ENCODE data around the gene RCAN2. TPM values are rescaled to one million over a fixed set of nuclear protein-coding genes. Genes with fewer than 3 reads are reported as not detected.

RCAN2 gene
- total RNA-seq, 6 experiments from 2014 or later, result 0.06 to 1.00 (median 0.31) TPM; not detected in 2

- H3K36me3 Mint-ChIP-seq (ENCODE audit: low read depth), result no peaks in the 10 kb centered on the region
- no peak overlapping the region for H3K27ac Mint-ChIP-seq
- no peak overlapping the region for H3K4me3 Mint-ChIP-seq
- H3K4me1 Mint-ChIP-seq (ENCODE audit: low read depth), result no peaks in the 10 kb centered on the region
- no peak for DNase-seq
- H3K27me3 Mint-ChIP-seq (ENCODE audit: insufficient read depth), result peaks cover 2% of the 10 kb centered on the region; the same call in 1 of the 2 replicates
- H3K9me3 Mint-ChIP-seq, result no peaks in the 10 kb centered on the region; the same call in 1 of the 2 replicates
- TF ChIP-seq CTCF (IDR thresholded peaks at IDR 0.05), result no peak
These were observed 20.1 kb upstream of the RCAN2 start for GRCh38 chr6:46511320-46511719.

GRCh38 chr6:46510651-46511050, 19.4 kb upstream of the RCAN2 start:
- TF ChIP-seq CTCF (IDR thresholded peaks at IDR 0.05), result no peak
- Mint-ChIP-seq H3K36me3 (ENCODE audit: low read depth) (no peaks in the 10 kb centered on the region), H3K27ac (no peak overlapping the region), H3K27me3 (ENCODE audit: insufficient read depth) (peaks cover 2% of the 10 kb centered on the region; the same call in 1 of the 2 replicates), H3K4me1 (ENCODE audit: low read depth) (no peaks in the 10 kb centered on the region), H3K9me3 (no peaks in the 10 kb centered on the region; the same call in 1 of the 2 replicates), H3K4me3 (no peak overlapping the region)
- DNase-seq, result no peak

DNA sequence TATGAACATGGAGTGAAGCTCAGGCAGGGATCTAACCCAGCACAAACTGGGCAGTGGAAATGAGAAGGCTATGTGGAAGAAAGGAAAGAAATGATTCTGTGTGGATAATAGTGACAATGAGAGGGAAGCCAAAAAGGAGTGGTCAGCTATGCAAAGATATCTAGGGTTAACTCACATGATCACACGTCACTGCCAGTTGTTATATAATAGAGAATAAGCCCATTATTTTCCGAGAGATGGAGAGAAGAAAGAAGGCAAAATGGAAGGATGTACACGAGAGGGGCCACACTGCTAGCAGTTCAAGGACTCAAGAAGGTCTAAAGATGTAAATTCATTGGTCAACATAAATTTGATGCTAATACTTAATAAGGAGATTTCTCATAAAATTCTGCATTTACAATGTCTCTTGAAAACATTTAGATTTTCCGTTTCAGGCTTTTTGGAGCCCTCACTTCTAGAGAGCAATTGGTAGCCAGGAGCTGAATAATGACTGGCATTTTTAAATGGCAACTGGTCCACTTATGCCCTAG, 18.8 kb upstream of the RCAN2 start:
- no peak for TF ChIP-seq CTCF (IDR thresholded peaks at IDR 0.05)
- Mint-ChIP-seq H3K27me3 (ENCODE audit: insufficient read depth) (peaks cover 2% of the 10 kb centered on the region; the same call in 1 of the 2 replicates), H3K27ac (no peak overlapping the region)

DNA sequence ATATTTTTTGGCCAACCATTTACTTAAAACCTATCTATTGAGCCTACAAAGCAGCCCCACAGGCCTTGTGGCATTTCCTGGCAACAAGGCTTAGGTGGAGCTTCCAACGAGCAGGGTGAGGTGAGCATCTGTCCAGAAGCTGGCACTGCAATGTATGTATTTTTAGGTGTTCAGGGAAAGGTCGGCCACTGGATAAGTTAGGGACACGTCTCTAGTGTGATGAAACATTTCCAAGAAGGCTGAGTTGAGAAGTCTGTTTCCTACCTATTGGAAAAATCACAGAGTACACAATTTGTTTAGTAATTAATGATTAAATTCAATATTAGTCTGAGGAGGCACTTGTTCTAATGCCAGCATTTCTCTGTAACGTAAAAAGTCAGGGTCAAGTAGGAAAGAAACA, 17.8 kb upstream of the RCAN2 start:
- Mint-ChIP-seq H3K4me3 (no peak overlapping the region), H3K36me3 (ENCODE audit: low read depth) (no peaks in the 10 kb centered on the region), H3K4me1 (ENCODE audit: low read depth) (no peaks in the 10 kb centered on the region), H3K27ac (no peak overlapping the region), H3K9me3 (no peaks in the 10 kb centered on the region; the same call in 1 of the 2 replicates), H3K27me3 (ENCODE audit: insufficient read depth) (peaks cover 2% of the 10 kb centered on the region; the same call in 1 of the 2 replicates)
- TF ChIP-seq CTCF (IDR thresholded peaks at IDR 0.05), result no peak
- DNase-seq, result no peak

More for the DNA sequence above, 18.8 kb upstream of the RCAN2 start:
- H3K4me1 Mint-ChIP-seq (ENCODE audit: low read depth), result no peaks in the 10 kb centered on the region
- DNase-seq, result no peak
- no peak overlapping the region for H3K4me3 Mint-ChIP-seq
- no peaks in the 10 kb centered on the region; the same call in 1 of the 2 replicates for H3K9me3 Mint-ChIP-seq
- H3K36me3 Mint-ChIP-seq (ENCODE audit: low read depth), result no peaks in the 10 kb centered on the region

DNA sequence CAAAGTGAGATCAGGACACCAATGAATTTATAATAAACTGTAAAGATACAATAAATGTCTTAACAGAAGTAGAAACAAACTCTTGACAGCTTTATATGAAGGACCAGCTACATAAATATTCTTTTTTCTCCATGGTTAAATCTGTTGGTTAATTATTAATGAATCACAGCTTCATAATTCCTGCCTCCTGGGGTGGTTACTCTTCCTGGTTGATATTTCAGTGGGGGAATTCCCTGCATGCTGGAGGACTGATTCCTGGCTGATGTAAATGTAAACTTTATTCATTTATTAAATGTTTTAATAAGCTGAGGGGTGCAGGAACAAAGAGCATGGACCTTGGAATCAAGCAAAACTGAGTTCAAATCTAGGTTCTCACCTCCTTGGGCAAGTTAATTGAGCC, 16.2 kb upstream of the RCAN2 start:
- no peak for TF ChIP-seq CTCF (IDR thresholded peaks at IDR 0.05)
- H3K4me3 Mint-ChIP-seq, result no peak overlapping the region
- DNase-seq, result no peak
- no peaks in the 10 kb centered on the region for H3K4me1 Mint-ChIP-seq (ENCODE audit: low read depth)
- H3K36me3 Mint-ChIP-seq (ENCODE audit: low read depth), result no peaks in the 10 kb centered on the region
- no peaks in the 10 kb centered on the region; the same call in 1 of the 2 replicates for H3K9me3 Mint-ChIP-seq
- peaks cover 2% of the 10 kb centered on the region; the same call in 1 of the 2 replicates for H3K27me3 Mint-ChIP-seq (ENCODE audit: insufficient read depth)
- no peak overlapping the region for H3K27ac Mint-ChIP-seq
